ENCODE measurements around the gene CDC45. TPM values are rescaled to one million over a fixed set of nuclear protein-coding genes. Genes with fewer than 3 reads are reported as not detected.

The CDC45 gene
- total RNA-seq, 1 donor from 2014 or later: 6.2 TPM

- DNase-seq (ENCODE audit: low spot score): no peak
- TF ChIP-seq CTCF (IDR thresholded peaks at IDR 0.05; ENCODE audit: unreplicated experiment): no peak
- no peaks in the 10 kb centered on the region for H3K9me3 Mint-ChIP-seq (ENCODE audit: unreplicated experiment)
- H3K4me1 Mint-ChIP-seq (ENCODE audit: unreplicated experiment): peaks cover 8% of the 10 kb centered on the region
- H3K4me3 Mint-ChIP-seq (ENCODE audit: unreplicated experiment): no peak overlapping the region
- peaks cover 6% of the 10 kb centered on the region for H3K27me3 Mint-ChIP-seq (ENCODE audit: unreplicated experiment)
- H3K27ac Mint-ChIP-seq (ENCODE audit: unreplicated experiment): no peak overlapping the region
- peaks cover 4% of the 10 kb centered on the region for H3K36me3 Mint-ChIP-seq (ENCODE audit: low read depth, unreplicated experiment)
These were observed 36.9 kb downstream of the CDC45 start for GRCh38 chr22:19516378-19517170.

- Mint-ChIP-seq H3K4me1 (ENCODE audit: unreplicated experiment) (peaks cover 11% of the 10 kb centered on the region), H3K9me3 (ENCODE audit: unreplicated experiment) (no peaks in the 10 kb centered on the region), H3K4me3 (ENCODE audit: unreplicated experiment) (no peak overlapping the region), H3K36me3 (ENCODE audit: low read depth, unreplicated experiment) (peaks cover 9% of the 10 kb centered on the region), H3K27me3 (ENCODE audit: unreplicated experiment) (peaks cover 6% of the 10 kb centered on the region), H3K27ac (ENCODE audit: unreplicated experiment) (no peak overlapping the region)
- DNase-seq (ENCODE audit: low spot score): no peak
- no peak for TF ChIP-seq CTCF (IDR thresholded peaks at IDR 0.05; ENCODE audit: unreplicated experiment)
These were observed 37.4 kb downstream of the CDC45 start for GRCh38 chr22:19517171-19517500.

GRCh38 chr22:19517919-19518611 is 38.3 kb downstream of the CDC45 start:
- no peak overlapping the region for H3K27ac Mint-ChIP-seq (ENCODE audit: unreplicated experiment)
- H3K9me3 Mint-ChIP-seq (ENCODE audit: unreplicated experiment): no peaks in the 10 kb centered on the region
- H3K27me3 Mint-ChIP-seq (ENCODE audit: unreplicated experiment): peaks cover 7% of the 10 kb centered on the region
- DNase-seq (ENCODE audit: low spot score): no peak
- peaks cover 9% of the 10 kb centered on the region for H3K36me3 Mint-ChIP-seq (ENCODE audit: low read depth, unreplicated experiment)
- no peak overlapping the region for H3K4me3 Mint-ChIP-seq (ENCODE audit: unreplicated experiment)
- peaks cover 13% of the 10 kb centered on the region for H3K4me1 Mint-ChIP-seq (ENCODE audit: unreplicated experiment)
- TF ChIP-seq CTCF (IDR thresholded peaks at IDR 0.05; ENCODE audit: unreplicated experiment): no peak

GRCh38 chr22:19518635-19519034 is 38.9 kb downstream of the CDC45 start:
- H3K36me3 Mint-ChIP-seq (ENCODE audit: low read depth, unreplicated experiment): peaks cover 9% of the 10 kb centered on the region
- peaks cover 7% of the 10 kb centered on the region for H3K27me3 Mint-ChIP-seq (ENCODE audit: unreplicated experiment)
- no peak overlapping the region for H3K4me3 Mint-ChIP-seq (ENCODE audit: unreplicated experiment)
- no peak for TF ChIP-seq CTCF (IDR thresholded peaks at IDR 0.05; ENCODE audit: unreplicated experiment)
- H3K4me1 Mint-ChIP-seq (ENCODE audit: unreplicated experiment): peaks cover 13% of the 10 kb centered on the region
- H3K27ac Mint-ChIP-seq (ENCODE audit: unreplicated experiment): no peak overlapping the region
- H3K9me3 Mint-ChIP-seq (ENCODE audit: unreplicated experiment): no peaks in the 10 kb centered on the region
- no peak for DNase-seq (ENCODE audit: low spot score)
